Peyer's patch (tissue), 4 donors: ENCODE results near the gene HECA.
"Not testable (repeated sequence)": the region's sequence is repeated elsewhere in the genome, so short reads cannot be mapped to it uniquely, and the experiment has no call there.

Source experiments
- POLR2A ChIP-seq, 2 donors: fragments of 450-650 bp; IDR thresholded peaks; one replicate each; pipeline ENCODE4 v1.5.1; 2017; ENCODE audit warnings: antibody characterized with exemption in 2 of 2, mild to moderate bottlenecking in 2 of 2, moderate library complexity in 2 of 2
- TF ChIP-seq, protein P1 (sequence below), 6 experiments: fragments of 450-650 bp in 4 of 6; fragments of 200-600 bp in 2 of 6; sonication (generic) in 1 of 6; IDR thresholded peaks; one replicate each; pipeline ENCODE4 v1.5.1; 2017 to 2019; ENCODE audit warnings: antibody characterized with exemption in 6 of 6, mild to moderate bottlenecking in 3 of 6, moderate library complexity in 1 of 6

DNA sequence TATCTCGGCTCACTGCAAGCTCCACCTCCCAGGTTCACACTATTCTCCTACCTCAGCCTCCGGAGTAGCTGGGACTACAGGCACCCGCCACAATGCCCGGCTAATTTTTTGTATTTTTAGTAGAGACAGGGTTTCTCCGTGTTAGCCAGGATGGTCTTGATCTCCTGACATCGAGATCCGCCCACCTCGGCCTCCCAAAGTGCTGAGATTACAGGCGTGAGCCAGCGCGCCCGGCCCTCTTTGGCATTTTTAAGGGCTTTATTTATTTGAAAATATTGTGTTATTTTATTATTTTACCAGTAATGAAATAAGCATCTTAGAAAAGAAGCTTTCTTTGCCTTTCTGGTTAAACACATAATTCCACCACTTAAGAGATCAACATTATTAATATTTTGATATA is 6.0 kb downstream of the HECA start:
- not testable (repeated sequence) for TF ChIP-seq POLR2A (IDR thresholded peaks at IDR 0.05)
- TF ChIP-seq, protein P1, sequence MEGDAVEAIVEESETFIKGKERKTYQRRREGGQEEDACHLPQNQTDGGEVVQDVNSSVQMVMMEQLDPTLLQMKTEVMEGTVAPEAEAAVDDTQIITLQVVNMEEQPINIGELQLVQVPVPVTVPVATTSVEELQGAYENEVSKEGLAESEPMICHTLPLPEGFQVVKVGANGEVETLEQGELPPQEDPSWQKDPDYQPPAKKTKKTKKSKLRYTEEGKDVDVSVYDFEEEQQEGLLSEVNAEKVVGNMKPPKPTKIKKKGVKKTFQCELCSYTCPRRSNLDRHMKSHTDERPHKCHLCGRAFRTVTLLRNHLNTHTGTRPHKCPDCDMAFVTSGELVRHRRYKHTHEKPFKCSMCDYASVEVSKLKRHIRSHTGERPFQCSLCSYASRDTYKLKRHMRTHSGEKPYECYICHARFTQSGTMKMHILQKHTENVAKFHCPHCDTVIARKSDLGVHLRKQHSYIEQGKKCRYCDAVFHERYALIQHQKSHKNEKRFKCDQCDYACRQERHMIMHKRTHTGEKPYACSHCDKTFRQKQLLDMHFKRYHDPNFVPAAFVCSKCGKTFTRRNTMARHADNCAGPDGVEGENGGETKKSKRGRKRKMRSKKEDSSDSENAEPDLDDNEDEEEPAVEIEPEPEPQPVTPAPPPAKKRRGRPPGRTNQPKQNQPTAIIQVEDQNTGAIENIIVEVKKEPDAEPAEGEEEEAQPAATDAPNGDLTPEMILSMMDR (IDR thresholded peaks at IDR 0.05): not testable (repeated sequence)
